ENCODE measurements around the gene SLC8A2. TPM values are rescaled to one million over a fixed set of nuclear protein-coding genes. Genes with fewer than 3 reads are reported as not detected.

Gene SLC8A2
- total RNA-seq, 2 experiments from 2014 or later = 0.18 to 0.43 TPM

- ChIA-PET POLR2A (interaction anchor here (0.6 kb wide), 1 partner anchor 129 kb away, joined by 4 read pairs; no protein-coding TSS in a partner anchor), CTCF (no interaction called here)
- peaks cover 7% of the 10 kb centered on the region for H3K9me3 Mint-ChIP-seq
- TF ChIP-seq CTCF (IDR thresholded peaks at IDR 0.05) = no peak
- H3K4me1 Mint-ChIP-seq (ENCODE audit: low read depth) = no peaks in the 10 kb centered on the region
- intact Hi-C loops (cut with micrococcal nuclease) = no loop called here
- H3K27me3 Mint-ChIP-seq = peaks cover 34% of the 10 kb centered on the region
- ATAC-seq (no peak), DNase-seq (no peak)
- H3K4me3 Mint-ChIP-seq = no peak overlapping the region
- no peaks in the 10 kb centered on the region for H3K36me3 Mint-ChIP-seq (ENCODE audit: low read depth)
- no peak overlapping the region for H3K27ac Mint-ChIP-seq
Observed at GRCh38 chr19:47459477-47459876, 12.2 kb downstream of the SLC8A2 start.

- peaks cover 7% of the 10 kb centered on the region for H3K9me3 Mint-ChIP-seq
- TF ChIP-seq CTCF (IDR thresholded peaks at IDR 0.05) = no peak
- H3K27me3 Mint-ChIP-seq = peaks cover 31% of the 10 kb centered on the region
- H3K4me1 Mint-ChIP-seq (ENCODE audit: low read depth) = no peaks in the 10 kb centered on the region
- intact Hi-C loops (cut with micrococcal nuclease) = no loop called here
- ATAC-seq (no peak), DNase-seq (no peak)
- H3K36me3 Mint-ChIP-seq (ENCODE audit: low read depth) = no peaks in the 10 kb centered on the region
- H3K27ac Mint-ChIP-seq = no peak overlapping the region
- ChIA-PET POLR2A (no interaction called here), CTCF (no interaction called here)
- H3K4me3 Mint-ChIP-seq = no peak overlapping the region
Observed at GRCh38 chr19:47458672-47459071, 13.0 kb downstream of the SLC8A2 start.

GRCh38 chr19:47456721-47457474 lies 14.8 kb downstream of the SLC8A2 start:
- Mint-ChIP-seq H3K4me1 (ENCODE audit: low read depth) (no peaks in the 10 kb centered on the region), H3K27ac (no peak overlapping the region), H3K27me3 (peaks cover 29% of the 10 kb centered on the region), H3K36me3 (ENCODE audit: low read depth) (no peaks in the 10 kb centered on the region), H3K9me3 (peaks cover 7% of the 10 kb centered on the region), H3K4me3 (no peak overlapping the region)
- DNase-seq (no peak), ATAC-seq (no peak)
- ChIA-PET CTCF (interaction anchor here (1.1 kb wide), 1 partner anchor 8 kb away, joined by 3 read pairs; no protein-coding TSS in a partner anchor), POLR2A (no interaction called here)
- intact Hi-C loops (cut with micrococcal nuclease) = no loop called here
- TF ChIP-seq CTCF (IDR thresholded peaks at IDR 0.05) = no peak

- ChIA-PET POLR2A (no interaction called here), CTCF (no interaction called here)
- Mint-ChIP-seq H3K9me3 (peaks cover 6% of the 10 kb centered on the region), H3K27ac (no peak overlapping the region), H3K4me3 (no peak overlapping the region), H3K36me3 (ENCODE audit: low read depth) (peaks cover 4% of the 10 kb centered on the region), H3K4me1 (ENCODE audit: low read depth) (peaks cover 17% of the 10 kb centered on the region), H3K27me3 (peaks cover 34% of the 10 kb centered on the region)
- DNase-seq (no peak), ATAC-seq (no peak)
- intact Hi-C loops (cut with micrococcal nuclease) = no loop called here
- no peak for TF ChIP-seq CTCF (IDR thresholded peaks at IDR 0.05)
Observed at GRCh38 chr19:47450478-47450877, 21.2 kb downstream of the SLC8A2 start.

GRCh38 chr19:47448360-47448727 lies 23.3 kb downstream of the SLC8A2 start:
- Mint-ChIP-seq H3K27me3 (peaks cover 46% of the 10 kb centered on the region), H3K4me3 (no peak overlapping the region), H3K27ac (no peak overlapping the region), H3K36me3 (ENCODE audit: low read depth) (peaks cover 4% of the 10 kb centered on the region), H3K4me1 (ENCODE audit: low read depth) (peaks cover 35% of the 10 kb centered on the region), H3K9me3 (peaks cover 4% of the 10 kb centered on the region)
- no peak for ATAC-seq
- CTCF ChIA-PET = interaction anchor here (0.6 to 1.2 kb wide), 3 partner anchors 9 to 264 kb away, joined by 3 read pairs; partner anchors contain the start of gene EHD2
- POLR2A ChIA-PET = interaction anchor here (1.0 to 1.1 kb wide), 2 partner anchors 36 to 66 kb away, joined by 3 read pairs; partner anchors contain the start of genes KPTN and NAPA
- TF ChIP-seq CTCF (IDR thresholded peaks at IDR 0.05) = no peak
- intact Hi-C loops (cut with micrococcal nuclease) = no loop called here
- DNase-seq = no peak

Measured in activated CD8-positive, alpha-beta T cell treated with anti-CD3 and anti-CD28 coated beads for 36 hours (primary cell).